IPS DF 6.9 (cell line): ENCODE results near the gene DHRS4L2.
"Not testable (repeated sequence)": the region's sequence is repeated elsewhere in the genome, so short reads cannot be mapped to it uniquely, and the experiment has no call there.

Experiments
- DNase-seq: peaks from one replicate; pipeline ENCODE4 v3.0.0-alpha.2; 2013; ENCODE audit warnings: low read depth, low spot score
- H3K27ac ChIP-seq: one replicate; pipeline ENCODE4 v1.5.1; 2013; ENCODE audit warnings: low read length, control low read depth
- H3K27me3 ChIP-seq: 2 replicates; pipeline ENCODE4 v1.6.1; 2013; ENCODE audit warnings: mild to moderate bottlenecking, low read length; ENCODE audit not compliant: control insufficient read depth, insufficient read depth
- H3K36me3 ChIP-seq: 2 replicates; pipeline ENCODE4 v1.6.1; 2013; ENCODE audit warnings: low read length; ENCODE audit not compliant: control insufficient read depth, insufficient read depth
- H3K4me1 ChIP-seq: 2 replicates; pipeline ENCODE4 v1.6.1; 2013; ENCODE audit warnings: low read length; ENCODE audit not compliant: control insufficient read depth, insufficient read depth
- H3K4me3 ChIP-seq: 2 replicates; pipeline ENCODE4 v1.5.1; 2013; ENCODE audit warnings: mild to moderate bottlenecking, low read length
- H3K9me3 ChIP-seq: 2 replicates; pipeline ENCODE4 v1.6.1; 2013; ENCODE audit warnings: low read length, inconsistent platforms; ENCODE audit not compliant: control insufficient read depth, insufficient read depth
- WGBS: extraction: QIAGEN DNeasy Blood & Tissue Kit; methylation state at CpG from one replicate; pipeline ENCODE4 v1.1.7; 2013; ENCODE audit warnings: mixed read lengths, missing lambda C conversion rate; ENCODE audit not compliant: insufficient read length, insufficient coverage; 5-methylcytosine and 5-hydroxymethylcytosine counted together

Gene DHRS4L2

GRCh38 chr14:24018978-24019377, 30.2 kb downstream of the DHRS4L2 start:
- H3K27me3 ChIP-seq, DNase-seq, H3K36me3 ChIP-seq, H3K4me1 ChIP-seq, H3K4me3 ChIP-seq, H3K9me3 ChIP-seq, H3K27ac ChIP-seq: not testable (repeated sequence)

- not testable (repeated sequence) for H3K9me3 ChIP-seq, H3K36me3 ChIP-seq, H3K4me3 ChIP-seq, H3K27me3 ChIP-seq, H3K27ac ChIP-seq, H3K4me1 ChIP-seq, DNase-seq
- WGBS: no CpG with 5 or more reads among the region's 2 CpGs
Observed at GRCh38 chr14:24019944-24020343, 31.2 kb downstream of the DHRS4L2 start.

GRCh38 chr14:24020520-24020919, 31.8 kb downstream of the DHRS4L2 start:
- WGBS: no CpG with 5 or more reads among the region's 3 CpGs
- not testable (repeated sequence) for H3K4me3 ChIP-seq, H3K36me3 ChIP-seq, H3K9me3 ChIP-seq, H3K27me3 ChIP-seq, H3K27ac ChIP-seq, DNase-seq, H3K4me1 ChIP-seq

GRCh38 chr14:24024939-24025418, 36.2 kb downstream of the DHRS4L2 start:
- H3K36me3 ChIP-seq, H3K4me1 ChIP-seq, H3K27ac ChIP-seq, H3K27me3 ChIP-seq, DNase-seq, H3K4me3 ChIP-seq, H3K9me3 ChIP-seq: not testable (repeated sequence)
- WGBS: no CpG with 5 or more reads among the region's 3 CpGs

- not testable (repeated sequence) for H3K27ac ChIP-seq, H3K4me1 ChIP-seq, H3K4me3 ChIP-seq, H3K9me3 ChIP-seq, H3K27me3 ChIP-seq, H3K36me3 ChIP-seq, DNase-seq
- WGBS: no CpG with 5 or more reads among the region's 3 CpGs
Observed at GRCh38 chr14:24029687-24030086, 41.0 kb downstream of the DHRS4L2 start.

GRCh38 chr14:24031331-24031730, 42.6 kb downstream of the DHRS4L2 start:
- H3K27me3 ChIP-seq, H3K36me3 ChIP-seq, H3K9me3 ChIP-seq, H3K4me1 ChIP-seq, DNase-seq, H3K4me3 ChIP-seq, H3K27ac ChIP-seq: not testable (repeated sequence)
- WGBS: no CpG with 5 or more reads among the region's 2 CpGs

- no peaks in the 10 kb centered on the region for H3K27me3 ChIP-seq
- no peak for DNase-seq
- no peak overlapping the region for H3K4me3 ChIP-seq
- no peaks in the 10 kb centered on the region for H3K36me3 ChIP-seq
- H3K9me3 ChIP-seq: no peaks in the 10 kb centered on the region
- H3K27ac ChIP-seq: no peak overlapping the region
- 0 out of 2 replicates have a peak, but pooled peaks cover 3% of the 10 kb centered on the region for H3K4me1 ChIP-seq
- WGBS: no CpG with 5 or more reads among the region's 2 CpGs
Observed at GRCh38 chr14:24032727-24033418, 44.1 kb downstream of the DHRS4L2 start.

- peak overlapping the region; percentile 40; the same call in 1 of the 2 replicates for H3K4me3 ChIP-seq
- not testable (repeated sequence) for H3K27ac ChIP-seq, H3K36me3 ChIP-seq, H3K9me3 ChIP-seq, DNase-seq, H3K4me1 ChIP-seq, H3K27me3 ChIP-seq
- WGBS: no CpG with 5 or more reads among the region's 4 CpGs
Observed at GRCh38 chr14:24035769-24036168, 47.0 kb downstream of the DHRS4L2 start.

- no peaks in the 10 kb centered on the region for H3K27me3 ChIP-seq
- peak overlapping the region; percentile 40; the same call in 1 of the 2 replicates for H3K4me3 ChIP-seq
- DNase-seq: no peak
- H3K27ac ChIP-seq: no peak overlapping the region
- no peaks in the 10 kb centered on the region for H3K36me3 ChIP-seq
- H3K9me3 ChIP-seq: no peaks in the 10 kb centered on the region
- 0 out of 2 replicates have a peak, but pooled peaks cover 3% of the 10 kb centered on the region for H3K4me1 ChIP-seq
- no CpG with 5 or more reads among the region's 50 CpGs for WGBS
Observed at GRCh38 chr14:24036169-24036962, 47.6 kb downstream of the DHRS4L2 start.

DNA sequence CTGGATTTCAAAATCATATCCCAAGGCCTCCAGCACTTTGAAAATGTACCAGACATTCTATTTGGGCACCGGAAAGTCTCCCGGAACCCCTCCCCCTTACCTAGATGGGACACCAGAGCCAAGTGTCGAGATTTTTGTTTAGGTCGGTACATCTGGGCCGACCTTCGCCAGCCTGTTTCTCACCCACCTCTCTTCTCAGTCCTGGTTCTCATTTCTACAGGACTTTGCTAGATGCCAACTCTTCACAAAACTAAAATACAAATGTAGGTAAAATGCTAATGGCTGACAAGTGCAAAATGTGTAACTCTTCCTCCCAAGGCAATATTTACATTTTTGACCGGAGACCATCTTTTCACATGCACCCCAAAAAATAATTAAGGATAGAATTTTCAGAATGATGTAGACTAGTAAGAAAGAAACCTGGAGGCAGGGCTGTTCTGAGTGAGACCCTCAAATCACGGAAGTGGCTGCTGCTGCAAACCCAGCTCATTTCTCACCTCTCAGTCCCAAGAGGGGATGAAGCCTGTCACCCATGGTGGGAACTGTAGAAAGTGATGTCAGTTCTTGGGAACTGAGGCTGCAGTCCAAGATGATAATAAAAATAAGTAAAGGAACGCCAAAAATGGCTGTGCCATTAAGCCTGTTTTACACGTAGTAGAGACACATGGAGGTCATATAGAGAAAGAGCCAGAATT, 48.4 kb downstream of the DHRS4L2 start:
- H3K27me3 ChIP-seq, H3K27ac ChIP-seq, H3K36me3 ChIP-seq, H3K4me1 ChIP-seq, H3K4me3 ChIP-seq, DNase-seq, H3K9me3 ChIP-seq: not testable (repeated sequence)
- WGBS: no CpG with 5 or more reads among the region's 10 CpGs
